Astrocyte (in vitro differentiated cells and primary cell): ENCODE measurements around the gene PFN4. TPM values are rescaled to one million over a fixed set of nuclear protein-coding genes. Genes with fewer than 3 reads are reported as not detected.

ENCODE experiments used
- DNase-seq: peaks from one replicate; pipeline ENCODE4 v3.0.0-alpha.2; 2010; ENCODE audit warnings: low read depth
- FAIRE-seq: peaks from 2 replicates; lab custom pipeline; 2011; peaks lifted over from hg19 to GRCh38; lab: Jason Lieb, UNC
- H2AFZ ChIP-seq: 2 replicates; pipeline ENCODE4 v1.6.0; 2012; ENCODE audit warnings: low read depth, low read length, inconsistent platforms
- H3K27ac ChIP-seq: 2 replicates; pipeline ENCODE4 v1.5.1; 2011; ENCODE audit warnings: low read depth, low read length, inconsistent platforms
- H3K27me3 ChIP-seq: 2 replicates; pipeline ENCODE4 v1.6.0; 2011; ENCODE audit warnings: low read length, inconsistent platforms; ENCODE audit not compliant: insufficient read depth
- H3K36me3 ChIP-seq: 2 replicates; pipeline ENCODE4 v1.5.1; 2011; ENCODE audit warnings: low read length, inconsistent platforms; ENCODE audit not compliant: insufficient read depth
- H3K4me1 ChIP-seq: 2 replicates; pipeline ENCODE4 v1.5.1; 2011; ENCODE audit warnings: low read length, inconsistent platforms; ENCODE audit not compliant: insufficient read depth
- H3K4me2 ChIP-seq: 2 replicates; pipeline ENCODE4 v1.6.0; 2012; ENCODE audit warnings: low read length, inconsistent platforms
- H3K4me3 ChIP-seq: 2 replicates; pipeline ENCODE4 v1.5.1; 2011; ENCODE audit warnings: low read depth, mild to moderate bottlenecking, low read length, inconsistent platforms; ENCODE audit not compliant: insufficient read depth
- H3K79me2 ChIP-seq: 2 replicates; pipeline ENCODE4 v1.6.0; 2012; ENCODE audit warnings: mild to moderate bottlenecking, low read length, inconsistent platforms; ENCODE audit not compliant: insufficient read depth
- H3K9ac ChIP-seq: 2 replicates; pipeline ENCODE4 v1.6.0; 2012; ENCODE audit warnings: mild to moderate bottlenecking, low read length, inconsistent platforms
- H3K9me3 ChIP-seq: 2 replicates; pipeline ENCODE4 v1.5.1; 2012; ENCODE audit warnings: low read depth, mild to moderate bottlenecking, low read length, inconsistent platforms; ENCODE audit not compliant: insufficient read depth
- H4K20me1 ChIP-seq: 2 replicates; pipeline ENCODE4 v1.6.0; 2012; ENCODE audit warnings: low read length, inconsistent platforms; ENCODE audit not compliant: insufficient read depth
- H3K27ac Mint-ChIP-seq: one replicate; pipeline ENCODE4 v1.8.0; 2021; ENCODE audit warnings: mild to moderate bottlenecking, mixed read lengths; ENCODE audit not compliant: unreplicated experiment
- H3K27me3 Mint-ChIP-seq: one replicate; pipeline ENCODE4 v1.8.0; 2021; ENCODE audit warnings: low read depth, mixed read lengths; ENCODE audit not compliant: unreplicated experiment
- H3K36me3 Mint-ChIP-seq: one replicate; pipeline ENCODE4 v1.8.0; 2021; ENCODE audit warnings: low read depth, mixed read lengths; ENCODE audit not compliant: unreplicated experiment
- H3K4me1 Mint-ChIP-seq: one replicate; pipeline ENCODE4 v1.8.0; 2021; ENCODE audit warnings: low read depth, mixed read lengths; ENCODE audit not compliant: unreplicated experiment
- H3K4me3 Mint-ChIP-seq: one replicate; pipeline ENCODE4 v1.8.0; 2021; ENCODE audit warnings: mild to moderate bottlenecking, moderate library complexity, mixed read lengths; ENCODE audit not compliant: unreplicated experiment
- H3K9me3 Mint-ChIP-seq: one replicate; pipeline ENCODE4 v1.8.0; 2021; ENCODE audit warnings: mild to moderate bottlenecking, mixed read lengths; ENCODE audit not compliant: unreplicated experiment
- CTCF ChIP-seq: IDR thresholded peaks from 2 replicates; pipeline ENCODE4 v1.5.1; 2011; ENCODE audit warnings: low read depth, mild to moderate bottlenecking, inconsistent platforms, low read length, moderate library complexity; ENCODE audit not compliant: insufficient read depth
- EZH2 ChIP-seq: IDR thresholded peaks from 2 replicates; pipeline ENCODE4 v1.6.1; 2012; ENCODE audit warnings: mild to moderate bottlenecking, low read length, inconsistent platforms; ENCODE audit not compliant: insufficient read depth
- total RNA-seq: library from RNA; stranded (reverse); gene quantifications from 2 replicates; pipeline ENCODE4 v1.2.1, GENCODE V29; 2021

The PFN4 gene
- total RNA-seq, 1 donor from 2014 or later = 0.64 TPM

GRCh38 chr2:24121469-24121868 lies 1.7 kb downstream of the PFN4 start:
- no peaks in the 10 kb centered on the region for H3K36me3 ChIP-seq
- no peak overlapping the region for H3K4me2 ChIP-seq
- no peak overlapping the region for H3K9ac ChIP-seq
- DNase-seq (no peak), FAIRE-seq (no peak)
- H4K20me1 ChIP-seq = no peaks in the 10 kb centered on the region
- Mint-ChIP-seq H3K4me1 (peaks cover 7% of the 10 kb centered on the region), H3K27ac (no peak overlapping the region), H3K27me3 (no peaks in the 10 kb centered on the region), H3K4me3 (no peak overlapping the region), H3K36me3 (peaks cover 2% of the 10 kb centered on the region), H3K9me3 (no peaks in the 10 kb centered on the region)
- H3K4me1 ChIP-seq = peaks cover 11% of the 10 kb centered on the region
- no peaks in the 10 kb centered on the region for H3K9me3 ChIP-seq
- TF ChIP-seq EZH2 = no peak
- TF ChIP-seq CTCF = no peak
- H3K79me2 ChIP-seq = peaks cover 5% of the 10 kb centered on the region
- H3K27me3 ChIP-seq = no peaks in the 10 kb centered on the region
- H3K27ac ChIP-seq = no peak overlapping the region
- H3K4me3 ChIP-seq = no peak overlapping the region
- no peak overlapping the region for H2AFZ ChIP-seq

- no peak overlapping the region for H2AFZ ChIP-seq
- peaks cover 11% of the 10 kb centered on the region for H3K4me1 ChIP-seq
- FAIRE-seq (no peak), DNase-seq (no peak)
- peaks cover 5% of the 10 kb centered on the region for H3K79me2 ChIP-seq
- no peak overlapping the region for H3K4me3 ChIP-seq
- Mint-ChIP-seq H3K4me1 (peaks cover 7% of the 10 kb centered on the region), H3K4me3 (no peak overlapping the region), H3K27me3 (no peaks in the 10 kb centered on the region), H3K9me3 (no peaks in the 10 kb centered on the region), H3K27ac (no peak overlapping the region), H3K36me3 (peaks cover 2% of the 10 kb centered on the region)
- H3K9me3 ChIP-seq = no peaks in the 10 kb centered on the region
- no peaks in the 10 kb centered on the region for H3K27me3 ChIP-seq
- H3K27ac ChIP-seq = no peak overlapping the region
- TF ChIP-seq EZH2 (no peak), CTCF (no peak)
- no peak overlapping the region for H3K4me2 ChIP-seq
- no peak overlapping the region for H3K9ac ChIP-seq
- no peaks in the 10 kb centered on the region for H3K36me3 ChIP-seq
- no peaks in the 10 kb centered on the region for H4K20me1 ChIP-seq
Measured at GRCh38 chr2:24121066-24121465, 2.1 kb downstream of the PFN4 start.

- Histone ChIP-seq H3K9me3 (peaks cover 3% of the 10 kb centered on the region), H3K4me1 (peaks cover 4% of the 10 kb centered on the region), H3K36me3 (no peaks in the 10 kb centered on the region), H3K9ac (no peak overlapping the region), H3K27me3 (no peaks in the 10 kb centered on the region), H3K79me2 (no peaks in the 10 kb centered on the region), H3K27ac (no peak overlapping the region), H4K20me1 (no peaks in the 10 kb centered on the region), H3K4me3 (no peak overlapping the region), H3K4me2 (no peak overlapping the region), H2AFZ (no peak overlapping the region)
- peaks cover 23% of the 10 kb centered on the region for H3K9me3 Mint-ChIP-seq
- peaks cover 12% of the 10 kb centered on the region for H3K36me3 Mint-ChIP-seq
- no peak overlapping the region for H3K4me3 Mint-ChIP-seq
- FAIRE-seq (no peak), DNase-seq (no peak)
- TF ChIP-seq EZH2 (no peak), CTCF (no peak)
- H3K4me1 Mint-ChIP-seq = peaks cover 8% of the 10 kb centered on the region
- no peaks in the 10 kb centered on the region for H3K27me3 Mint-ChIP-seq
- H3K27ac Mint-ChIP-seq = no peak overlapping the region
Measured at GRCh38 chr2:24117902-24118301, 5.2 kb downstream of the PFN4 start.
